Activated B cell treated with CpG ODN at 0.5 μM for 24 hours (primary cell): ENCODE measurements around the gene SFRP2. TPM values are rescaled to one million over a fixed set of nuclear protein-coding genes. Genes with fewer than 3 reads are reported as not detected.

ENCODE experiments used
- ATAC-seq: fragments of 200-7000 bp; cut with Tn5 transposase; one replicate; pipeline ENCODE4 v1.10.0; 2021; ENCODE audit warnings: low read depth, mild to moderate bottlenecking, moderate library complexity
- CTCF ChIA-PET: fragments of 350-600 bp; sonication (Branson Sonifier 250); formaldehyde crosslinking; loops from one replicate; lab custom pipeline; 2021; ENCODE audit warnings: antibody characterized with exemption; lab: Charles Lee
- POLR2A ChIA-PET: fragments of 350-600 bp; sonication (Branson Sonifier 250); formaldehyde crosslinking; loops from one replicate; lab custom pipeline; 2021; ENCODE audit warnings: antibody characterized with exemption; lab: Charles Lee
- DNase-seq: peaks from one replicate; pipeline ENCODE4 v3.0.0; 2022
- H3K27ac Mint-ChIP-seq: one replicate; pipeline ENCODE4 v1.8.0; 2020; ENCODE audit warnings: mixed read lengths
- H3K27me3 Mint-ChIP-seq: one replicate; pipeline ENCODE4 v1.8.0; 2021; ENCODE audit warnings: mixed read lengths
- H3K36me3 Mint-ChIP-seq: one replicate; pipeline ENCODE4 v1.8.0; 2021; ENCODE audit warnings: low read depth, mixed read lengths
- H3K4me1 Mint-ChIP-seq: one replicate; pipeline ENCODE4 v1.8.0; 2021; ENCODE audit warnings: mixed read lengths
- H3K4me3 Mint-ChIP-seq: one replicate; pipeline ENCODE4 v1.8.0; 2020; ENCODE audit warnings: mild to moderate bottlenecking, mixed read lengths
- H3K9me3 Mint-ChIP-seq: one replicate; pipeline ENCODE4 v1.8.0; 2020; ENCODE audit warnings: mixed read lengths
- CTCF ChIP-seq: fragments of 200-600 bp; IDR thresholded peaks from one replicate; pipeline ENCODE4 v1.8.0; 2022; ENCODE audit warnings: antibody characterized with exemption, mild to moderate bottlenecking
- intact Hi-C: fragments of 100-400 bp; cut with micrococcal nuclease; formaldehyde crosslinking; loops from one replicate; pipeline ENCODE4 v1.15.1; 2024
- total RNA-seq: library from RNA; stranded (reverse); gene quantifications from 2 replicates; pipeline ENCODE4 v1.2.3, GENCODE V29; 2022

Gene SFRP2
- total RNA-seq, 1 donor from 2014 or later: not detected

GRCh38 chr4:153781717-153782416 is 7.0 kb downstream of the SFRP2 start:
- peaks cover 5% of the 10 kb centered on the region for H3K9me3 Mint-ChIP-seq
- H3K36me3 Mint-ChIP-seq: no peaks in the 10 kb centered on the region
- peaks cover 48% of the 10 kb centered on the region for H3K27me3 Mint-ChIP-seq
- intact Hi-C loops: no loop called here
- DNase-seq (no peak), ATAC-seq (no peak)
- no peak for TF ChIP-seq CTCF
- ChIA-PET POLR2A (no interaction called here), CTCF (no interaction called here)
- no peak overlapping the region for H3K27ac Mint-ChIP-seq
- H3K4me3 Mint-ChIP-seq: no peak overlapping the region
- no peaks in the 10 kb centered on the region for H3K4me1 Mint-ChIP-seq

- ChIA-PET CTCF (no interaction called here), POLR2A (no interaction called here)
- ATAC-seq (no peak), DNase-seq (no peak)
- no peaks in the 10 kb centered on the region for H3K36me3 Mint-ChIP-seq
- no peak for TF ChIP-seq CTCF
- peaks cover 46% of the 10 kb centered on the region for H3K27me3 Mint-ChIP-seq
- H3K4me3 Mint-ChIP-seq: no peak overlapping the region
- no peak overlapping the region for H3K27ac Mint-ChIP-seq
- no peaks in the 10 kb centered on the region for H3K4me1 Mint-ChIP-seq
- peaks cover 5% of the 10 kb centered on the region for H3K9me3 Mint-ChIP-seq
- intact Hi-C loops: no loop called here
Measured at GRCh38 chr4:153781280-153781679, 7.6 kb downstream of the SFRP2 start.

GRCh38 chr4:153780876-153781275 is 8.0 kb downstream of the SFRP2 start:
- Mint-ChIP-seq H3K4me1 (no peaks in the 10 kb centered on the region), H3K27ac (no peak overlapping the region), H3K4me3 (no peak overlapping the region), H3K9me3 (peaks cover 5% of the 10 kb centered on the region), H3K36me3 (no peaks in the 10 kb centered on the region), H3K27me3 (peaks cover 47% of the 10 kb centered on the region)
- POLR2A ChIA-PET: no interaction called here
- CTCF ChIA-PET: no interaction called here
- ATAC-seq: no peak
- no peak for DNase-seq
- TF ChIP-seq CTCF: no peak
- intact Hi-C loops: no loop called here

- ChIA-PET CTCF (no interaction called here), POLR2A (no interaction called here)
- Mint-ChIP-seq H3K4me3 (no peak overlapping the region), H3K27ac (no peak overlapping the region), H3K9me3 (peaks cover 5% of the 10 kb centered on the region), H3K4me1 (no peaks in the 10 kb centered on the region), H3K36me3 (no peaks in the 10 kb centered on the region), H3K27me3 (peaks cover 45% of the 10 kb centered on the region)
- ATAC-seq: no peak
- no peak for TF ChIP-seq CTCF
- intact Hi-C loops: no loop called here
- no peak for DNase-seq
Measured at GRCh38 chr4:153780221-153780620, 8.7 kb downstream of the SFRP2 start.

- TF ChIP-seq CTCF: no peak
- peaks cover 5% of the 10 kb centered on the region for H3K9me3 Mint-ChIP-seq
- intact Hi-C loops: no loop called here
- peaks cover 41% of the 10 kb centered on the region for H3K27me3 Mint-ChIP-seq
- H3K4me1 Mint-ChIP-seq: no peaks in the 10 kb centered on the region
- ChIA-PET POLR2A (no interaction called here), CTCF (no interaction called here)
- no peak overlapping the region for H3K4me3 Mint-ChIP-seq
- ATAC-seq (no peak), DNase-seq (no peak)
- H3K27ac Mint-ChIP-seq: no peak overlapping the region
- H3K36me3 Mint-ChIP-seq: no peaks in the 10 kb centered on the region
Measured at GRCh38 chr4:153778383-153778782, 10.5 kb downstream of the SFRP2 start.
